Measurements from ENCODE around the gene FAM118A.

The FAM118A gene

GRCh38 chr22:45317551-45318167 lies 7.9 kb downstream of the FAM118A start:
- peak; percentile 57 for DNase-seq (ENCODE audit: low read depth)
- TF ChIP-seq CTCF (conservative IDR thresholded peaks at IDR 0.05; ENCODE audit: control insufficient read depth, insufficient read depth, low read depth, low read length): peak; percentile 34
- no peak overlapping the region for H3K4me3 ChIP-seq (ENCODE audit: control insufficient read depth, low read depth, low read length)

GRCh38 chr22:45318168-45318557 lies 8.4 kb downstream of the FAM118A start:
- peak; percentile 93 for DNase-seq (ENCODE audit: low read depth)
- TF ChIP-seq CTCF (conservative IDR thresholded peaks at IDR 0.05; ENCODE audit: control insufficient read depth, insufficient read depth, low read depth, low read length): no peak

DNA sequence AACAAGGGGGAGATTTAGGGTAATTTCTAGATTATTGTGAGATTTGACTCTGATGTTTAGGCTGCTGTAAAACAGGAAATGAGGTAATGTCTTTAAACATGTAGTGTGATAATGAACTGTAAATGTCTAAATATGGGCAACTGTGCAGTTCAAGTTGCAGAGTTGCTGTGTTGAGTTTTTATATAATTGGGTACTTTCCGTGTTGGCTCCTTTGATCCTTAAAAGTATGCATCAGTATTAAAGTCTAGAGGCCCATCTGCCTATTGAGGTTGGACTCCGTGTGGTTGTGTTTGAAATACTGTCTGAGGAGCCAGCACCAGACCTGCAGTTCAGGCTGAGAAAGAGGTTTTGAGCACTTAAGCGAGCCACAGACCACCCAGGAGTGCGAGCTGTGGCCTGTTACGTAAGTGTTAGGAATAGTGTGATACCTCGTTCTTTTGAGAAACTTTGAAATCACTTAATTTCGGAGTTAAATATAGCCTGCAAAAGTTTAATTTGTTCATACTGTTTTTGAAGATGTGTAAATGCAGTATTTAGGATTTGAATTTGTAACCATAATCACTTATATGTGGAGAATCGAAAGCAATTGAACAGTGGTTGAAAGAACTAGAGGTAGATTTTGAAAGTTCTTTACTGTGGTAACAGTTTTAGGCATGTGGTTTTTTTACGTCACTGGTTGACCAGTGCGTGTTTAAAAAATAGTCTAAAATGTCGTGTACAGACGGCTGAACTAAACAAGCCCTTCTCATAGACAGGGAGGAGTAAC lies 9.0 kb downstream of the FAM118A start:
- peak; percentile 44 for DNase-seq (ENCODE audit: low read depth)
- TF ChIP-seq CTCF (conservative IDR thresholded peaks at IDR 0.05; ENCODE audit: control insufficient read depth, insufficient read depth, low read depth, low read length): no peak
- no peak overlapping the region for H3K4me3 ChIP-seq (ENCODE audit: control insufficient read depth, low read depth, low read length)

More at GRCh38 chr22:45318168-45318557, 8.4 kb downstream of the FAM118A start:
- no peak overlapping the region for H3K4me3 ChIP-seq (ENCODE audit: control insufficient read depth, low read depth, low read length)

- DNase-seq (ENCODE audit: low read depth): peak; percentile 62
- TF ChIP-seq CTCF (conservative IDR thresholded peaks at IDR 0.05; ENCODE audit: control insufficient read depth, insufficient read depth, low read depth, low read length): no peak
- no peak overlapping the region for H3K4me3 ChIP-seq (ENCODE audit: control insufficient read depth, low read depth, low read length)
These were observed 9.6 kb downstream of the FAM118A start for GRCh38 chr22:45319324-45319685.

DNA sequence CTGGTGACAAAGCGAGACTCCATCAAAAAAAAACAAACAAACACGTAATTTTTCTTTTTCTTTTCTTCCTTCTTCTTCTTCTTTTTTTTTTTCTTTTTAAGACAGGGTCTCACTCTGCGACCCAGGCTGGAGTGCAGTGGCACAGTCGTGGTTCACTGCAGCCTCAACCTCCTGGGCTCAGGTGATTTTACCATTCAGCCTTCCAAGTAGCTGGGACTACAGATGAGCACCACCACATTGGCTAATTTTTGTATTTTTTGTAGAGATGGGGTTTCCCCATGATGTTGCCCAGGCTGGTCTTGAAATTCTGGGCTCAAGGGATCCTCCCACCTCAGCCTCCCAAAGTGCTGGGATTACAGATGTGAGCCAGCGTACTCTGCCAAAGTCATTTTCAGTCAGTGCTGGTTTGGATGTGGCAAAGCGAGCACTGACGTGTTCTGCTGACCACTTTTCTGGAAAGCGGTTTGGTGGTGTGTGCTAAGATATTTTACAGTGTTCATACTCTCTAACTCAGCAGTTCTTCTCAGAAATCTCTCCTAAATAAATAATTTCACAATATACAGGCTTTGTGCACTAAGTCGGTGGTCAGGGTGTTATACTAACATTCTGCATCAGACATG lies 10.7 kb downstream of the FAM118A start:
- H3K4me3 ChIP-seq (ENCODE audit: control insufficient read depth, low read depth, low read length): no peak overlapping the region
- no peak for TF ChIP-seq CTCF (conservative IDR thresholded peaks at IDR 0.05; ENCODE audit: control insufficient read depth, insufficient read depth, low read depth, low read length)
- peak; percentile 84 for DNase-seq (ENCODE audit: low read depth)

DNA sequence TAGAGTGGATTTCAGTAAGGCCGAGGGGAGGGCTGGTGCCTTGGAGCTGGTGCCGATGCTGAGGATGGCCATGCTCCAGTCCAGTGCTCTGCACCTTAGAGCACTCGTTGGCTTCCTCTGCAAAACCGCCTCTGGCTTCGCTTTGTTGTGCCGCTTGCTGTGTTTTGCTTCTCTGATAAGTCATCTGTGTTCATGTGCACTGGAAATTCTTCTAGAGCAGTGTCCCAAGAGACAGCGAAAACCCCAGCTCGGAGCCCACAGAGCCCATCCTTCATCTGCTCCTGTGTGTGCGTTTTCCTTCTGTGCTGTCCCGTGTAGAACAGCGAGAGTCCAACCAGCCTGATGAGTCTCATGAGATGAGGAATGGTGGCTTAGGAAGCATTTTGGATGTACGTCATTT lies 12.1 kb downstream of the FAM118A start:
- no peak overlapping the region for H3K4me3 ChIP-seq (ENCODE audit: control insufficient read depth, low read depth, low read length)
- DNase-seq (ENCODE audit: low read depth): no peak
- TF ChIP-seq CTCF (conservative IDR thresholded peaks at IDR 0.05; ENCODE audit: control insufficient read depth, insufficient read depth, low read depth, low read length): no peak
